Ishikawa (cell line): ENCODE data around the gene SYT4.
A peak's percentile ranks its signal among the peaks of the same experiment; 100 is the strongest.

Source experiments
- CEBPB ChIP-seq: IDR thresholded peaks from 2 replicates; pipeline ENCODE4 v1.6.1; 2012
- CREB1 ChIP-seq: IDR thresholded peaks from 2 replicates; pipeline ENCODE4 v1.6.1; 2012; ENCODE audit warnings: low read depth
- EP300 ChIP-seq: IDR thresholded peaks from 2 replicates; pipeline ENCODE4 v1.6.1; 2012; ENCODE audit warnings: borderline replicate concordance
- NFIC ChIP-seq: IDR thresholded peaks from 2 replicates; pipeline ENCODE4 v1.6.1; 2012
- RAD21 ChIP-seq: IDR thresholded peaks from 2 replicates; pipeline ENCODE4 v1.6.1; 2012; ENCODE audit warnings: low read depth
- TAF1 ChIP-seq: IDR thresholded peaks from 2 replicates; pipeline ENCODE4 v1.6.1; 2012; ENCODE audit warnings: low read depth, mild to moderate bottlenecking
- TCF12 ChIP-seq: IDR thresholded peaks from 2 replicates; pipeline ENCODE4 v1.6.1; 2012; ENCODE audit warnings: low read depth
- TEAD4 ChIP-seq: IDR thresholded peaks from 2 replicates; pipeline ENCODE4 v1.6.1; 2012
- YY1 ChIP-seq: IDR thresholded peaks from 2 replicates; pipeline ENCODE4 v1.6.1; 2012; ENCODE audit warnings: low read depth
- ZBTB7A ChIP-seq: IDR thresholded peaks from 2 replicates; pipeline ENCODE4 v1.6.1; 2012; ENCODE audit warnings: low read depth
- TF ChIP-seq, protein P1 (sequence below): IDR thresholded peaks from 2 replicates; pipeline ENCODE4 v1.6.1; 2012
- TF ChIP-seq, protein P2 (sequence below): IDR thresholded peaks from 2 replicates; pipeline ENCODE4 v1.6.1; 2012; ENCODE audit warnings: low read depth, mild to moderate bottlenecking

DNA sequence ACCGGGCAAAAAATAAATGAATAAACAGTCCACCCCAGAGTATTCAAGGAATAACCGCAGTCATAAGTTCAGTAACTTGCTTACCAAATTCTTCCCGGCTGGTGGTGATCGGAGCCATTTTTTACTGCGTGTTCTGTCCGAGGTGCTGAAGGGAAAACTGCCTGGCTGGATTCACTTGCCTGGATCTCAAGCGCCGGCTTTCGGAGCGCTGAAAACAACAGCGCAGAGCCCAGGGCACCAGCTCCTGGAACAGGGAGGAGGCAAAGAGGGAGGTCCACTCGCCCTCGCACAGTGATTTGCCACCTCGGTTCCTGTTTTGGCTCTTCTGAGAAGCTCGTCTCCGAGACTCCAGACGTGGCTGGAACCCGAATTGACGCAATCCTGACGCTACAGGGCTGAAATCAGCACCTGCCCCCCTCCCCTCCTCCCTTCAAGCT is at the start of gene SYT4:
- TF ChIP-seq EP300 (no peak), RAD21 (no peak), CEBPB (no peak), TAF1 (no peak), YY1 (peak; percentile 80), TEAD4 (no peak), CREB1 (no peak), NFIC (no peak), TCF12 (no peak), ZBTB7A (no peak)
- TF ChIP-seq, protein P1, sequence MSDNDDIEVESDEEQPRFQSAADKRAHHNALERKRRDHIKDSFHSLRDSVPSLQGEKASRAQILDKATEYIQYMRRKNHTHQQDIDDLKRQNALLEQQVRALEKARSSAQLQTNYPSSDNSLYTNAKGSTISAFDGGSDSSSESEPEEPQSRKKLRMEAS = no peak
- TF ChIP-seq, protein P2, sequence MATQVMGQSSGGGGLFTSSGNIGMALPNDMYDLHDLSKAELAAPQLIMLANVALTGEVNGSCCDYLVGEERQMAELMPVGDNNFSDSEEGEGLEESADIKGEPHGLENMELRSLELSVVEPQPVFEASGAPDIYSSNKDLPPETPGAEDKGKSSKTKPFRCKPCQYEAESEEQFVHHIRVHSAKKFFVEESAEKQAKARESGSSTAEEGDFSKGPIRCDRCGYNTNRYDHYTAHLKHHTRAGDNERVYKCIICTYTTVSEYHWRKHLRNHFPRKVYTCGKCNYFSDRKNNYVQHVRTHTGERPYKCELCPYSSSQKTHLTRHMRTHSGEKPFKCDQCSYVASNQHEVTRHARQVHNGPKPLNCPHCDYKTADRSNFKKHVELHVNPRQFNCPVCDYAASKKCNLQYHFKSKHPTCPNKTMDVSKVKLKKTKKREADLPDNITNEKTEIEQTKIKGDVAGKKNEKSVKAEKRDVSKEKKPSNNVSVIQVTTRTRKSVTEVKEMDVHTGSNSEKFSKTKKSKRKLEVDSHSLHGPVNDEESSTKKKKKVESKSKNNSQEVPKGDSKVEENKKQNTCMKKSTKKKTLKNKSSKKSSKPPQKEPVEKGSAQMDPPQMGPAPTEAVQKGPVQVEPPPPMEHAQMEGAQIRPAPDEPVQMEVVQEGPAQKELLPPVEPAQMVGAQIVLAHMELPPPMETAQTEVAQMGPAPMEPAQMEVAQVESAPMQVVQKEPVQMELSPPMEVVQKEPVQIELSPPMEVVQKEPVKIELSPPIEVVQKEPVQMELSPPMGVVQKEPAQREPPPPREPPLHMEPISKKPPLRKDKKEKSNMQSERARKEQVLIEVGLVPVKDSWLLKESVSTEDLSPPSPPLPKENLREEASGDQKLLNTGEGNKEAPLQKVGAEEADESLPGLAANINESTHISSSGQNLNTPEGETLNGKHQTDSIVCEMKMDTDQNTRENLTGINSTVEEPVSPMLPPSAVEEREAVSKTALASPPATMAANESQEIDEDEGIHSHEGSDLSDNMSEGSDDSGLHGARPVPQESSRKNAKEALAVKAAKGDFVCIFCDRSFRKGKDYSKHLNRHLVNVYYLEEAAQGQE = peak; percentile 93
